ES-I3 (cell line): ENCODE measurements around the gene HDHD5.
A peak's percentile ranks its signal among the peaks of the same experiment; 100 is the strongest.

Source experiments
- H3K36me3 ChIP-seq: 2 replicates; pipeline ENCODE4 v1.6.1; 2013; ENCODE audit warnings: mild to moderate bottlenecking, low read length, control low read depth, moderate library complexity; ENCODE audit not compliant: insufficient read depth
- H3K4me1 ChIP-seq: 2 replicates; pipeline ENCODE4 v1.6.1; 2013; ENCODE audit warnings: mild to moderate bottlenecking, control low read depth, low read length; ENCODE audit not compliant: insufficient read depth
- H3K9ac ChIP-seq: 2 replicates; pipeline ENCODE4 v1.6.1; 2013; ENCODE audit warnings: low read depth, mild to moderate bottlenecking, low read length, moderate library complexity
- H3K9me3 ChIP-seq: 2 replicates; pipeline ENCODE4 v1.6.1; 2013; ENCODE audit warnings: mild to moderate bottlenecking, low read length, moderate library complexity; ENCODE audit not compliant: control insufficient read depth, insufficient read depth

HDHD5 gene

DNA sequence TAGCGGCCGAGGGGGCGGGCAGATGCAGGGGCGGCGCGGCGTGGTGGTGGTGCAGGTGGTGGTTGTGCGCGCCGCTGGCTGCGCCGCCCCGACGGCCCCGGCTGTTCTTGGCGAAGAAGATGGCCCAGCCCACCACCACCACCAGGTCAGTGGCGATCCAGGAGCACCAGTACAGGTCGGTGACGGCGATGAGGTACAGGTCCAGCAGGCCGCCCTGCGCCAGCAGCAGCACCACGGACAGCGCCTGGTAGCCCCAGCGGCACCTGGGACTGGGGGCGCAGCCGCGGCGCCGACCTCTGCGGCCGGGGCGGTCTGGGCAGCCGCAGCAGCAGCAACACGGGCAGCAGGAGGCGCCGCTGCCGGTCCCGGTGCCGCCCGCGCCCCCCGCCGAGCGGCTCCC lies 38.8 kb downstream of the HDHD5 start:
- Histone ChIP-seq H3K4me1 (peaks cover 11% of the 10 kb centered on the region), H3K9me3 (no peaks in the 10 kb centered on the region), H3K9ac (peak overlapping the region; percentile 67; the same call in 1 of the 2 replicates), H3K36me3 (no peaks in the 10 kb centered on the region)

DNA sequence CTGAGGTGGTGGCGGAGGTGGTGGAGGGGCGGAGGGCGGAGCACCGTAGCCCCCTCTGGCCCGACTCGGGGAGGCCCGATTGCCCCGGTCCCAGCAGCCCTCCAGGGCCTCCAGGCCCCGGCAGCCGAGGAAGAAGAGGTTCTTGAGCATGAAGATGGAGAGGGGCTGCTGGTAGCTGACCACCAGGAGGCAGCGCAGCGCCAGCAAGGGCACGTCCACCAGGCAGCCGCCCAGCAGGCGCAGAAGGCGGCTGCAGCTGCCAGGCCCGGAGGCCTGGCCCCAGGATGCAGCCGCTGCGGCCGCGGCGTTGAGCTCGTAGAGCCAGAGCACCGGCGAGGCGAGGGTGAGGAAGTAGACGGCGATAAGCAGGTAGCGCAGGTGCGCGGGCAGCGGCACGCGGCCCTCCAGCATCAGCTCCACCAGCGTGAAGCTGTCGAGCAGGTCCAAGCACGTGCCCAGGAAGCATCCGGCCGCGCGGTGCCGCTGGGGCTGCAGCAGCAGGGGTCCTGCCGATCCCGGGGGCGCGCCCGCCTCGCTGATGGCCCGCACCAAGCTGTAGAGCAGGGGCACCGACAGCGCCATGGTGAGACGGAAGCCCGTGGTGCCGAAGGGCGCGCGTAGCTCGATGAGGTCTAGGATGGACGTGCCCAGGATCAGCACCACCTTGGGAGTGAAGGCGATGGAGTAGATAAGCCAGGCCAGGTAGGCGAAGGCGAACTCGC lies 39.4 kb downstream of the HDHD5 start:
- Histone ChIP-seq H3K4me1 (peaks cover 11% of the 10 kb centered on the region), H3K9ac (peak overlapping the region; percentile 13; the same call in 1 of the 2 replicates), H3K9me3 (no peaks in the 10 kb centered on the region), H3K36me3 (no peaks in the 10 kb centered on the region)

DNA sequence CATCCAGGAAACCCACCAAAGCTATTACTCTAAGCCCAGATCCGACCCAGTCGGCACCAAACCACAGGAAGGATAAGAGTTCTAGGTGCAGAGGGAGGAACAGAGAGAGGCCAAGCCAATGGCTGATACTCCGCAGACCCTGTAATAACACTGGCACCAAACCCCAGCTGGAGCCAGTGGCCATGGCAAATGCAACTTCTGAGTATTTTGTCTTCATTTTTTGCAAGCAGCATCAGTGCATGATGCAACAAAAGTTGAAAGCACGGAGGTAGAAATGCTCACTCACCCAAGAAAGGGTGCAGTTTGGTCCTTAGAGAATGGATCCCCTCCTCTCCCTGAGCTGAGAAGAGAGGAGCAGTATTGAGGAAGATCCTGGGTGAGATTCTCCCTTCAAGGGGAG lies 40.7 kb downstream of the HDHD5 start:
- Histone ChIP-seq H3K36me3 (no peaks in the 10 kb centered on the region), H3K9me3 (no peaks in the 10 kb centered on the region), H3K9ac (no peak overlapping the region)

DNA sequence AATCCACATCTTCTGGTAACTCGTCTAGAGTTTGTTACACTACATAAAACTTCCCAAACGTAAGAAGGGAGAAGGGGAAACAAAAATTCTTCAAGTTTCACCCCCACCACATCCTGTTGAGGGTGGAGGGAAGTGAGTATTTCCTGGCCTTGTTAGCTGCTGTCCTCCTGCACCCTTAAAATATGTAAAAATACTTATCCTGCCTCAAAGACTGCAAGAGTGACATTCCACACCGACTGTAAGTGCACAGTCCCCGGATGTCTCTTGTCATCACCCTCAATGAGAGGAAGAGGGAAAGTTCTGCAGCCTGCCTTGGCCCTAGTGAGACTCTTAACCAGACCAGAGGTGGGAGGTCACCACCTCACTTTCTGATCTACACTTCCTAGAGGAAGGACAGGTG lies 41.2 kb downstream of the HDHD5 start:
- Histone ChIP-seq H3K9ac (no peak overlapping the region), H3K4me1 (peaks cover 11% of the 10 kb centered on the region), H3K36me3 (no peaks in the 10 kb centered on the region), H3K9me3 (no peaks in the 10 kb centered on the region)

More for the DNA sequence above, 40.7 kb downstream of the HDHD5 start:
- H3K4me1 ChIP-seq: peaks cover 11% of the 10 kb centered on the region

DNA sequence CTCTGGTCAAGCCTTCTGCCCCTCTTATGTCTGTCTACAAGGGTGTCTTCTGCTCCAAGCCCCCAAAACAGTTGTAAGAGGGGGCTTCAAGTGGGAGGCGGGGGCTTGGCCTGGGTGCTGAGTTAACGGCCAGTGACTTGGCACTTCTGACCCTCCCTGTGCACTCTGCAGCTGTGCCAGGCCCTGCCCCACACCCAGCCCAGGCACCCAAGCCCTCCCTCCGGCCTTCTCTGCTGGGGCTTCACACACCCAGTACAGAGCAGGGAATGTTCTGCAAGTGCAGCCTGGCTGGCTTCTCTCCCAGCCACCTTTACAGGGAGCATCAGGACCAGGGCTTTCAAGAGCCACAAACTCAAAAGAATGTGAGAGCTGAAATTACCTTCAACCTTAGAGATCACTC lies 41.7 kb downstream of the HDHD5 start:
- Histone ChIP-seq H3K4me1 (peaks cover 11% of the 10 kb centered on the region), H3K9ac (no peak overlapping the region)

DNA sequence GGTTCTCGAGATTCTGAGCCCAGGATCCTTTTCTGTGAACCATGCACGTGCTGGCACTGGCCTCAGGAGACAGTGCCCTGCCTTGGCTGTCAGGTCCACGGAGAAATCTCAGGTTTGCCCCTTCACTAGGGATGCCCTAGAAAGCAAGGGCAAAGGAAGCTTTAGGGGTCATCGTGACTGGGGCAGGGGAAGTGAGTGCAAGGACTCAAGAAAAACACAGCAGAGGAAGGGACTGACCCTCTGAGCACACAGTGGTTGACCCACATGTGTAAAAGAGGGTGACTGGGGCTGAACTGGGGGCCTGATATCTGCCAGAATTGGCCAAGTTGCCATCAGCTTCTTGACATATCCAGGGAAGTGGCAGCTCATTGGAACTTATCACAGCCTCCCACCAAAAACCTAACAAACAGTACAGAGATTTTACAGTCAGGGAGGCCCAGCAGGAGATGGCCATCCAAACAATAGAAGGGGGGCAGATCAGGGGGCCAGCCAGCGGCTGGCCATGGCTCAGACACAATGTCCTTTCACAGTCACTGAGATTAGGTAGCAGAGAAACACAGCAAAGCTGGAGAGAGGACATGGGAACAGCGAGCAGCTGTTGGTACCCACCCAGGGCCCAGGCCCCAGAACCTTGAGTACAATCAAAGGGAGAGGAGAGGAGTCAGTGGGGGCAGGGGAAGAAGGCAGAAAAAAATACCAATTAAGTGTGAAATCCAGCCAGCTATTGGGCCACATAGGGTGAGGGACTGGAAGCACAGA lies 42.3 kb downstream of the HDHD5 start:
- Histone ChIP-seq H3K9me3 (no peaks in the 10 kb centered on the region), H3K36me3 (no peaks in the 10 kb centered on the region), H3K9ac (no peak overlapping the region), H3K4me1 (peaks cover 6% of the 10 kb centered on the region)

More for the DNA sequence above, 41.7 kb downstream of the HDHD5 start:
- H3K9me3 ChIP-seq: no peaks in the 10 kb centered on the region
- no peaks in the 10 kb centered on the region for H3K36me3 ChIP-seq

DNA sequence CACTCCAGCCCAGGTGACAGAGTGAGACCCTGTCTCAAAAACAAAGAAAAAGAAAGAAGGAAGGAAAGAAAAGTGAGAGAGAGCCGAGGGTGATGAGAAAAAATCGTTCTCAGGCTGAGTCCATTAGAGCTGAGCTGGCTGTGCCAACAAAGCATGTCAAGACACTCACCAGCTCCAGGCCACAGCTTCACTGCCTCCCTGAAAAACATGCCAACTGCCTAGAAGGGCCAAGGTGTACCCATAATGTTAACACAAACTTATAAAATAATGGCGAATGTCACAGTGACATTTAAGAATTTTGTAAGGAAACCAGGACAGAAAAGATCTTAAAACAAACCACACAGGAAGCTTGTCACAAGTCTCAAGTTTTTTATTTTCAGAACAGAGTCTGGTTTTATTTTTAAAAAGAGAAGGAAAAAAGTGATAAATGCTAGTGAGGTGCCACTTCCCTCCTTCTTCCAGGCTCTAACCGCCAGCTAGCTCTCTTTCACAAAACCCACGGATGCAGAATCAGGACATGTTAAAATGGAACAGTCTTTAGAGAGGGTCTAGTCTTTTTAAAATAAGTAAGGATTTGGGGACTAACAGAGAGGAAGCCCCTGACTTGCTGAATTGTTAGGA lies 43.0 kb downstream of the HDHD5 start:
- Histone ChIP-seq H3K4me1 (peaks cover 6% of the 10 kb centered on the region), H3K36me3 (no peaks in the 10 kb centered on the region), H3K9me3 (no peaks in the 10 kb centered on the region), H3K9ac (no peak overlapping the region)

DNA sequence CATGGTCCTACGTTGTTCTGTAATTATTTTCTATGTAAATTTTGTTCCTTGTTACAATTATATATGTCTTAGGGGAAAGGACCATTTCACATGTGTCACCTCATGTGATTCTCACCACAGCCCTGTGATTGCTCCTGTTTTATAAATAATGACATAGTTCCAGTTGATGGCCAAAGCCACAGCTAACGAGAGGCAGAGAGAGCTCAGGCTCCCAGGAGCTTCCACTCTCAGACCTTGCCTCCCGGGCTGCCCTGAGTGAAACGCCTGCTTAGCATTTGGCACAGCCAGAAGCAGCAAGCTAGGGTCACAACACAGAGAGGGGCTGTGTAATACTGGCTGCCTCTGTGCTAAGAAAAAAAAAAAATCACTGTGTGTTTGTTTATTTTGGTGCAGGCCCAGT lies 43.8 kb downstream of the HDHD5 start:
- H3K36me3 ChIP-seq: no peaks in the 10 kb centered on the region
- H3K4me1 ChIP-seq: peaks cover 6% of the 10 kb centered on the region
- no peaks in the 10 kb centered on the region for H3K9me3 ChIP-seq
- H3K9ac ChIP-seq: no peak overlapping the region

DNA sequence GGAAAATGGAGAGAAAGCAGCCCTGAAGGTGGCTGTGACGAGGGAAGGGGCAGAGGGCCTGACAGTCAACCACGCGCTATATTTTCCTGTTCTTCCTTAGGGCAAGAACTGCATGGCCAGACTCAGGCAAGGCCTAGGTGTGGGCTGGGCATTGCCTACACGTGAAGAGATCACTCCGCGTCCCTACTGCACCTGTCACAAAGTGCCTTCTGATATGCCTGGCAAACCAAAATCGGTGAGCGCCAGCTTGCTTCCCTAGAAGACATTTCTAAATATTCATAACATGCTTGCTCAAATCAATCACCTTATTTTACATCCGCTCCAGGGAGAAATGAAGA lies 44.2 kb downstream of the HDHD5 start:
- no peaks in the 10 kb centered on the region for H3K9me3 ChIP-seq
- H3K4me1 ChIP-seq: peaks cover 6% of the 10 kb centered on the region
- no peaks in the 10 kb centered on the region for H3K36me3 ChIP-seq
- H3K9ac ChIP-seq: no peak overlapping the region

DNA sequence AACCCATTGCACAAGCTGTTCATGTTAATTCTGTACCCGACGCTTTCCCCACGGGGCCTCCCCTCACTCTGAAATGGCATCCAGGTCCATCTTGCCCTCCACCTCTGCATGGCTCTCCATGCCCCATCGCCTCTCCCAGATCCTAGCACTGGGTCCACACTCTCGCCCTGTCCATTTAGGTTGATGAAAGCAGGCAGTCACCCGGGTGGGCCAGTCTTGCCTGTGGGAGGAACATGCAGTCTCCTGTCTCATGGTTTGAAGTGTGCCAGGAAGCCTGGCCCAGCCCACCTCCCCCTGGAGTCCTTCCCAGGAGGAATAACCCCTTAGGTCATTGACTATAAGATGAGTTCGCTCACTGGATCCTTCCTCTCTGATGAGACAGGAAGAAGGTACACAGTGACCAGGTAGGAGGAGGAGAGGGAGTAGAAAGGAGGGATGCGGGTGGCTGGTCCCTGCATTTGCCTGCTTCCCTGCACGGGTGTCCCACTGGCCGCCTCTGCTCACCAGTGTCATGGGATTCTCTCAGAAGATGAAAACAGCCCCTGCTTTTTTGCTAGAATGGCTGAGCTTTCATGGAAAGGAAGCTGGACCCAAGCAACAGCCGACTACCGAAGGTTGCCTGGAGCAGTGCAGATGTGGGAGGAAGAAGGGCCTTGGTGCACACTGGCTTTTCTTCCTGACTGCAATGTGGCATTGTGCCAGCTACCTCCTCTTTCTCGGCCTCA lies 44.7 kb downstream of the HDHD5 start:
- Histone ChIP-seq H3K9me3 (no peaks in the 10 kb centered on the region), H3K9ac (no peak overlapping the region), H3K36me3 (no peaks in the 10 kb centered on the region), H3K4me1 (peaks cover 6% of the 10 kb centered on the region)

DNA sequence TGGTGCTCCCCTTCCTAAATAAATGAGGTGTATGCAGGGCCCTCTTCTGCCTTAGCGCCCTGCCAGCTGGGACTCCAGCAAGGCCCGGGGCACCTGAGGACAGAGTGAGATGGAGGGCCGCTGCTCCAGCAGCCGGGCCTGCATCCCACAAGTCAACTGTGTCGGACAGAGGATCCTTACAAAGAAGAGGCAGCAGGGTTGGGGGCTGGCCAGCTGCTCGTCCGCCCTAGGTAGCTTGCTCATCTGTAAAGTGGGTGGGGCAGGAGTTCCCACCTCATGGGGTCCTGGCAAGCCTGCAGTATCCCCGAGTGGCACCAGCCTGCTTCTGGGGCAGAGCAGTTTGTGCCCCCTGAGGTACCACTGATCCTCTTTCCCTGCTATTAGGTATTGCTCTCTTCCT lies 45.5 kb downstream of the HDHD5 start:
- H3K9ac ChIP-seq: no peak overlapping the region
- no peaks in the 10 kb centered on the region for H3K9me3 ChIP-seq
- no peaks in the 10 kb centered on the region for H3K36me3 ChIP-seq
- peaks cover 6% of the 10 kb centered on the region for H3K4me1 ChIP-seq

DNA sequence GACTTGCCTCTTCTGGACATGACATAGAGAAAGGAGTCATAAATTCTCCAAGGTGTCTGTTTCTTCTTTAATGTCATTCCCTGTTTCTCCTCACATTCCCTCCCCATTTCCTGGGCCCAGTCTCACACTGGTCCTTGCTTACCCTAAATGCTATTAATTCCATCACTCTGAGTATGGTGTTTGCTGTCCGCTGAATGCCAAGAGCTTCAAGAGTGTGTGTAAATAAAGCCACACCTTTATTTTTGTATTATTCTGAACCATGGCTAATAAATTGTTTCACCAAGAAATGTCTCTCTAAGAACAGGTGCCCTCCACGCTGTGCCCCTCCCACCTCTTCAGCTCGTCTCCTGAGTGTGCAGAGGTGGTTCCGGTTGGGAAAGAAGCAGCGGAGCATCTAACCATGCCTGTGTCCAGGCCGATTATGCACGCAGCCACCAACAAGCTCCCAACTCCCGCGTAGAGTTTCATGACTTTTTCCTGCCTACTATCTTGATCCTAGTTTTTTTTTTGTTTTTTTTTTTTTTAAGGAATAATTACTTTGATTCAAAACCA lies 46.5 kb downstream of the HDHD5 start:
- Histone ChIP-seq H3K36me3 (no peaks in the 10 kb centered on the region), H3K4me1 (peaks cover 1% of the 10 kb centered on the region), H3K9me3 (no peaks in the 10 kb centered on the region), H3K9ac (no peak overlapping the region)

DNA sequence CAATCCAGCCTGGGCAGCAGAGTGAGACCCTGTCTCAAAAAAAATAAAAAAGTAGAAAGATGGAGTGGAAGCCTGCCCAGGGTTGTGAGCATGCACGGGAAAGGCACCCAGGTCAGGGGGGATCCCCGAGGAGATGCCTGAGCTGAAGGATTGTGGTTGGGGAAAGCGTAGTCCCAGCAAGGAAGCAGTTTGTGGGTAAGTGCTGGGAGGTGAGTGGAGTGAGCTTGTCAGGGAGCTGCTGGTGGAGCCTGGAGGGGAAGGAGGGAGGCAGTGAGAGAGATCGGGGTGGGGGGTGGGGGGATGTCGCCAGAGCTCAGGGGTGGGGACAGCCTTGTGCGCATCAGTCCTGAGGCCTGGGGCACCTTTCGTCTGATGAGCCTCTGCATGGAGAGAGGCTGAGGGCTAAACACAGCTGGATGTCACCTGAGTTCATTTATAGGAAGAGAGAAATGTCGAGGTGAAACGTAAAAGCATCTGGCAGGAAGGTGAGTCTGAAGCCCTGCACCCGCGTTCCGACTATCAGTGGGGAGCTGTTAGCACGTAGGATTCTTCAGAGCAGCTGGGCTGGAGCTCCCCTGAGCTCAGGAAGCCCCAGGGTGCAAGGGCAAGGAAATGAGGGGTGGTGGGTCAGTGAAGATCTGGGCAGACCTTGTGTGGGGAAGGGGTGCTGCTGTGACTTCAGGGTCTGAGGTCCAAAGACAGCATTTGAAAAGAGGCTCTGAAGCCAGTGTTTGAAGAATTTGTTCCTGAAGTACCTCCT lies 48.1 kb downstream of the HDHD5 start:
- no peak overlapping the region for H3K9ac ChIP-seq

More for the DNA sequence above, 48.1 kb downstream of the HDHD5 start:
- H3K36me3 ChIP-seq: no peaks in the 10 kb centered on the region; the same call in 1 of the 2 replicates
- H3K9me3 ChIP-seq: no peaks in the 10 kb centered on the region
- H3K4me1 ChIP-seq: no peaks in the 10 kb centered on the region
